CD4-positive, alpha-beta T cell treated with Interleukin-4 for 1 hour (primary cell): ENCODE measurements around the gene KCTD21.
"Not testable (repeated sequence)": the region's sequence is repeated elsewhere in the genome, so short reads cannot be mapped to it uniquely, and the experiment has no call there.

ENCODE experiments used
- DNase-seq, 2 donors: peaks; one replicate each; pipeline ENCODE4 v3.0.0-alpha.2; 2020 to 2022

Gene KCTD21, protein sequence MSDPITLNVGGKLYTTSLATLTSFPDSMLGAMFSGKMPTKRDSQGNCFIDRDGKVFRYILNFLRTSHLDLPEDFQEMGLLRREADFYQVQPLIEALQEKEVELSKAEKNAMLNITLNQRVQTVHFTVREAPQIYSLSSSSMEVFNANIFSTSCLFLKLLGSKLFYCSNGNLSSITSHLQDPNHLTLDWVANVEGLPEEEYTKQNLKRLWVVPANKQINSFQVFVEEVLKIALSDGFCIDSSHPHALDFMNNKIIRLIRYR

DNA sequence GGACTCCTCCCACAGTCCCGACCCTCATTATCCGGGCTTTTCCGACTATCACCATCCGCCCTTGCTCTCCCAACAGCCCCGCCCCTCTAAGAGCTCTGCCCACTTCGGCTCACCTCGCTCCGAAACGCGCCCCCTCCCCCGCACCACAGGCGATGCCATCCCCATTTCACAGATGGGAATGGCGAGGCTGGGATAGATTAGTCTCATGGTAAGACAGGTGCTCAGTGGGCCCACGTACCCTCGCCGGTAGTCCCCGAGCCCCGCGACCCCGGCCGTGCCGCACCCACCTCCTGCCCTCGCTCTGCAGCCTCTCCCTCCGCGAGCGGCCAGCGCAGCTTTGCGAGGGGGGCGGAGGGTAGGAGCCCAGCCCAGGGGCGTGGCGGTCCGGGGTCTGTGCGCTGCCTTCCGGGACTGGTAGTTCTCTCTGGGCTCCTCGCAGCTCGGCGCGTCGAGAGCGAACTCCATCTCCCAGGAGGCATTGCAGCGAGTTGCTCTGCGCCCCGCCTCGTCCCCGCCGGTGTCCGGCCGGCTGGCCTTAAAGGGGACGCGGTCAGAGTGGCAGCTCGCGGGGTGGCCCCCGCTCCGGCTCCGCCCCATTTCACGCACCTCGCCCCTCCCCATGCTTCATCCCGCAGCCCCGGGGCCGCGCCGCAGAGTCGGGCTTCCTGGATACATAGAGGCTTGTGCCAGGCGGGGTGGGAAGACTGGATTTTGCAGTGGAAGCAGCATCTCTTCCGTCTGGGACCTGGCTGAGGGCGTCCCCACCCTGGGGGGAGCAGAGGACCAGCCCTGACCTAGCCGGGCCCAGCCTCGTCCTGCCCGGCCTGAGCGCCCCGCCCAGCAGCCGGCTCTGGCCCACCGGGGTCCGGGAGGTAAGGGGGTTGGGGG lies at the start of gene KCTD21, which contains the start of gene USP35:
KCTD21 (minus strand) TSS at position 341 of the 888 bp plus-strand sequence. CDS start 14,072 bp downstream, outside the sequence.
USP35 (plus strand) TSS at position 634 of the 888 bp plus-strand sequence. CDS start 7,327 bp downstream, outside the sequence.
- DNase-seq, result peak; percentile 93

DNA sequence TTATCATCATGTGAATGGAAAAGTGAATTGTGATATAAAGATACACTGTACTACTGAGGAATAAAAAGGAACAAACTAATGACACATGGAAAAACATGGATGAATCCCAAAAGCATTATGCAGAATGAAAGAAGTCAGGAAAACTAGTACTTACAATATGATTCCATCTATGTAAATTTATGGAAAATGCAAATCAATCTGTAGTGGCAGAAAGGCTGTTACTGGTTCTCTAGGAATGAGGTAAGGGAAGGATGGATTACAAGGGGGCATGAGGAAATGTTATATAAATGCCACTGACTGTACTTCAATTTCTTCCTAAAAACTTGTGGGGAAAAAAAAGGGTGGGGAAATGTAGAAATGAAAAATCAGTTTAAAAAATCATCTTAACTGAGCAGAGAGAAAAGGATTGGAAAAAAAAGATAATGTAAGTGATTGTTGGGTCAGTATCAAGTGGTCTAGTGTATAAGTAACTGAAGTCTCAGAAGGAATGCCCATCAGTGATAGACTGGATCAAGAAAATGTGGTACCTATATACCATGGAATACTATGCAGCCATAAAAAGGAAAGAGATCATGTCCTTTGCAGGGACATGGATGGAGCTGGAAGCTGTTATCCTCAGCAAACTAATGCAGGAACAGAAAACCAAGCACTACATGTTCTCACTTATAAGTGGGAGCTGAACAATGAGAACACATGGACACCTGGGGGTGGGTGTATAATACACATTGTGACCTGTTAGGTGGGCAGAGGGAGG lies 49.0 kb upstream of the KCTD21 start:
- DNase-seq, result no peak

DNA sequence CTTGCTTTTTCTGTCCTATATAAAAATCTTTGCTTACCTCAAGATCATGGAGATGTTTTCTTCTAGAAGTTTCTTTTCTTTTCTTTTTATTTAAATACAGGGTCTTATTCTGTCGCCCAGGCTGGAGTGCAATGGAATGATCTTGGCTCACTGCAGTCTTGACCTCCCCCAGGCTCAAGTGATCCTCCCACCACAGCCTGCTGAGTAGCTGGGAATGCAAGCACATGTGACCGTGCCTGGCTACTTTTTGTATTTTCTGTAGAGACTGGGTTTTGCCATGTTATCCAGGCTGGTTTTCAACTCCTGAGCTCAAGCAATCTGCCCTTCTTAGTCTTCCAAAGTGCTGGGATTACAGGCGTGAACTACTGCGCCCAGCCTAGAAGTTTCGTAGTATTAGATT lies 45.6 kb upstream of the KCTD21 start:
- DNase-seq, result no peak

DNA sequence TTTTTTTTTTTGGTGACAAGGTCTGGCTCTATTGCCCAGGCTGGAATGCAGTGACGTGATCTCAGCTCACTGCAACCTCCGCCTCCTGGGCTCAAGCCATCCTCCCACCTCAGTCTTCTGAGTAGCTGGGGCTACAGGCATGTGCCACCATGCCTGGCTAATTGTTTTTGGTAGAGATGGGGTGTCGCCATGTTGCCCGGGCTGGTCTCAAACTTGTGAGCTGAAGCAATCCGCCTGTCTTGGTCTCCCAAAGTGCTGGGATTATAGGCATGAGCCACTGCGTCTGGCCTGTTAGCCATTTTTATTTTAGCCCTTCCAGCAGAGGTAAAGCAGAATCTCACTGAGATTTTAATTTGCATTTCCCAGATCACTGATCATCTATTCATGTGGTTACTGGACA lies 44.6 kb upstream of the KCTD21 start:
- not testable (repeated sequence) for DNase-seq

DNA sequence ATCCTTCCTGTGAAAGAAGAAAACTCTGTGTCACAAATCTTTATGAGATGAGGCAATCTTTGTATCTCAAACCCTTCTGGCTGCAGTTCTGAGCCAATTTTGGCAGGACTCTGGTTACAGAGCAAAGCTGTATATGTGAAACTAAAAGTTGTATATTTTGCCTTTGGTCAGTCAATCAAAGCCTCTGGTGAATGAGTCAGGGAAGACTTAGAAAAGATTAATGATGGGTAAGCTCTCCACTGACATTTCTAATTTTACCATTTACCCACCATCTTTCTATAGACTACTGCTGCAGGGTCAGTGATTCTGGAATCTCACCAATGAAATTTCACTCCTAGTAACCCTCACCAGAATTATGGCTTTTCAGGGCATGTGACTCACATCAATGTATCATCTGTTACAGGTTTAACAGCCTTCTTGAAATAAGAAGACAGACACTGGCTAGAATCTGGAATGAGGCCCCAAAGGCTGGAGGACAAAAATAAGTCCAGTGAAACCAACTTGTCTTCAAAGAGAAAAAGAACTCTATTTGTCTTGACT lies 43.6 kb upstream of the KCTD21 start:
- no peak for DNase-seq

DNA sequence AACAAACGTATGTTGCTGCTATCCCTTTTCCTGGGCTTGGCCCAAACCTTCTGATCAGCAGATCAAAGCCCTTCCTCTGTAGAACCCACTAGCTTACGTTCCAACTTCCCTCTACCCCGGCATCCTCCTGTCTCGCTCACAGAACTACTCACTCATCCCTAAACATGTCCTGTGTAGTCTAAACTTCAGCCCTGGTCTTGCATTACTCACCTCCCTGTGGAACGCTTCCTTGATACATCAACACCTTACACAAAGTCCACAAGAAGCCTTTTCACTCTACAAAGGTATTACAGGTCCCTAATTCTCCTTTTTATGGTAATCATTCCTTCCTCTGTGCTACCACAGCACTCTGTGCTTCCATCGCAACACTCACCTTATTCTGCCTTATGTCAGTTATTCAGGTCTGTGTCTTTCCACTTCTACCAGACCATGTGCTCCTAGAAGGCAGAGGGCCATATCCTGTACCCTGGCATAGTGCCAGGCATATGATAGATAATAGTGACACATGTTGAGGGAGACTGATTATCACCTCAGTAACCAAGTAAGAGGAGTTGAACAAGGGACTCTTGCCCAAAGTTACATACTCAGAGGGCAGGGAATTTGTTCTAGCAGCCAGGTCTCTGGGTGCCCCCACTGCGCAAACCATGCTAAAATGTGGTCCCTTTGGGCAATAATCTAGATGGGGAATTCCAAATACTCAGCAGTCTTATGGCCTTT lies 41.9 kb upstream of the KCTD21 start:
- peak in 1 of 2 donors; percentile 5 for DNase-seq

DNA sequence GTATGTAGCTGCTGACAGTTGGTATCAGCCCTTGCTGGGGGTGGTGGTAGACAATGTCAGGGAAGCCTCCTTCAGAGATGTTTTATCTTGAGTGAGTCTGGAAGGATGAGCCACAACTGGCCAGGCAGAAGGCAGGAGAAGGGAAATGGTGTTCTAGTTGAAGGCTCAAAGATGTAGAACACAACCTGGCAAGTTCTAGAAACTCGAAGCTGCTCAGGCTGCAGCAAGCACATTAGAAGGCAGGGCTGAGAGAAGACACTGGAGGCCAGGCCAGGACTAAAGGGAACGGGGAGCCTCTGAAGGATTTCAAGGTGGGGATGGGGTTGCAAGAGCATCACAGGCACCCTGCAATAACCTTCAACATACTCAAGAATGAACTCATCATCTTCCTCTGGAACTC lies 40.7 kb upstream of the KCTD21 start:
- no peak for DNase-seq

DNA sequence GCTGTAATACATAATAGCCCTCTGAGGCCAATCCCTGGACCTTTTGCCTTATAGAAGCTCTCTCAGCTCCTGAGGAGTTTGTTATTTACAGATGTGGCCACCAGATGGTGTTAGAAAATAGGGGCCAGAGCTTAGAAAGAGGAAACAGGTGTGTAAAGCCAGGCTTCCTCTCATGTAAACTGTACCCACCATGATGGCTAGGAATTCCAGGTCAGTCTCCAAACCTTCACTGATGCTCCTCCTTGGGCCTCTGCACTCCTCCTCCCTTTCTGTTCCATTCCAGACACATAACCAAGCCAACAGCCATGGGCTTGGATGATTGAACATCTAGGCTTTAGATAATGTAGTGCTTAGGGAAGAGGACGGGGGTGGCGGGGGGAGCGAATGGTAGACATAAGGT lies 40.0 kb upstream of the KCTD21 start:
- DNase-seq, result peak; percentile 37 to 40

DNA sequence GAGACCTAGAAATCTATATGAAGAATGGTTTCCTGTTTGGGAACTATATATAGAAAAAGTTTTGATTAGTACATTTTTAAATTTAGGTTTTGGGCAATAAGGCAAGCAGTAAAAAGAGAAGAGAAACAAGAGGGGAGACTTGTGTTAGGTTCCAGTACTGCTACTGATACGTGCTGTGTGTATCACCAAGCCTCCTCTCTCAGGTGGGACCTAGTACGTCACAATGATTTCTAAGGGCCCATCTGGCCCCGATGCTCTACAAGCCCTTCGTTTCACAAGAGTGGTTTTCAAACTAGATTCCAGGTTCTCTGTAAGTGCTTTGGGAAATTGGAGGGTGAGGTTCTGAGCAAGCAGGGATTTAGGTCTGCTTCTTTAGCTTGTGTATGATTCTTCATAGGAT lies 39.5 kb upstream of the KCTD21 start:
- DNase-seq, result no peak

DNA sequence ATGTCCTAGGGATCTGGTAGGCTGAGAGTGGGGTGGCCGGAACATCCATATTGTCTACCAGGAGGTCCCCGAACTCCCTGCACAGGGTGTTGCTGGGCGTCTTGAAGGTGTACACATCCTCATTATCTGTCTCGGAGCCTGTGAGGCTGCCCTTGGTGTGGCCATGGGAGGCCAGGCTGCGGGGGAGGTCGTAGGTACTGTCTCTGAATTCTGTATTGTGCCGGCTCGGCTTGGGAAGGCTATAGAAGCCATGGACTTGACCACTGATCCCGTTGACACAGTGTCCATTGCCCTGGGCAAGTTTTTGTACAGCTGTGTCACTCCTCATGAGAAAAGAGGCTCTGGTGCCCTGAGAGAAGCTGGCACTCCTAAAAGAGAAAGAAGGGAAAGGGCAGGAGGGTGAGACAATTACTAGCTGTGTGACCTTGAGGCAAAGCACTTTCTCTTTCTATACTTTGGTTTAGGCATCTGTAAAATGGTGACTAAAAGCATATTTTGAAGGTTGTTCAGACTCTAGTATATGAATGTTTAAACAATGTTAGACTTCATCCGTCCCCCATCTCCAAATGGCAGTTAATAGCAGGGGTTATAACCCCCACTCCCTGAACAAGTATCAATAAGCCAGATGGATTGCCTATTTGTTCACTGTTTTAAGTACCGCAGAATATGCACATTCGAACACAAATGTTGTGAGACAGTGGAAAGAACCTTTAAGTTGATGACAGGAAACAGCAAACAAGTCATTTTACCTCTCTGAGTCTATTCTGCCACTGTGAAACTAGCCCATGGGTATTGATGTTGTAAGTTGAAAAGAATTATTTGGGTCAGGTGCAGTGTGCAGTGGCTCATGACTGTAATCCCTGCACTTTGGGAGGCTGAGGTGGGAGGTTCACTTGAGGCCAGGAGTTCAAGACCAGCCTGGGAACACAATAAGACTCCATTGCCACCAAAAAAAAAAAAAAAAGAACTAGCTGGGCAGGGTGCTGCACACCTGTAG lies 38.6 kb upstream of the KCTD21 start:
- DNase-seq, result no peak

DNA sequence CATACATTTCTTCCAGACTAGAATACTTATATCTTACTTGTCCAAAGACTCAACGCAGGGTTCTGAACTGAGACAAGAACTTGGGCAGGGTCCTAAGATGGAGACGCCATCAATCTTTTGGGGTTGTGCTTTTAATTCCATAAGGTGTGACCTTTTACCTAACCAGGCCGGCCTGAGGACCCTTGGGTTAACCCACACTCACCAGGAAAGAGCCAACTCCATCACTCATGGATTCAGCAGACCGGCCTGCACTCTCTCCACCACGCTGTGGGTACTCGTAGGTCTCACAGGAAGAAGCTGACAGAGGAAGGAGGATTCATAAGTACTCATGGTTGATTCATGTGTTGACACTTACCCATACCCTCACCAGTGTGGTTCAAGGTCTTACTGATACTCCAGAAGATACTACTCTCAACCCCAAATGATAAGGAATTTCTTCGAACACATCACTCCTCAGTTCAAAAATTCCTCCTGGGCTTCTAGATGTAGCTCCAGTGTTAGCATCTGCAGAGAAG lies 36.5 kb upstream of the KCTD21 start:
- no peak for DNase-seq

DNA sequence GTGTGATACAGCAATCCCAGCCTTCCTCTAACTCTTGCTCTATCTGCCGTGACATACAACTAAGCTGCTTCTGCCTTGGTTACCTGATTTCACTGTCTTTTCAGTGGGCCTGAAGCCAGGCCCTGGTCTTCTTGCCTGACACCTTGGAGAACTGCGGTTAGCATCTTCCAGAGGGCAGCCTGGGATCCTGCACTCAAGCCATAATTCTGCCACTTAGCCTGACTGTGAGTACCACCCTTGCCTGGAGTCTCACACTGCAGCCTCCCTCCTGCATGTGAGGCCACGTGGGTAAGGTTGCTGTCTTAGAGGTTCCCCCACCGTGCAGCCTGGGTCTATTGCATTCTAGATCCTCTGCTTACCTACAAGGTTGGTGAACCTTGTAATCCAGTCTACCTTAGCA lies 36.1 kb upstream of the KCTD21 start:
- DNase-seq, result no peak

DNA sequence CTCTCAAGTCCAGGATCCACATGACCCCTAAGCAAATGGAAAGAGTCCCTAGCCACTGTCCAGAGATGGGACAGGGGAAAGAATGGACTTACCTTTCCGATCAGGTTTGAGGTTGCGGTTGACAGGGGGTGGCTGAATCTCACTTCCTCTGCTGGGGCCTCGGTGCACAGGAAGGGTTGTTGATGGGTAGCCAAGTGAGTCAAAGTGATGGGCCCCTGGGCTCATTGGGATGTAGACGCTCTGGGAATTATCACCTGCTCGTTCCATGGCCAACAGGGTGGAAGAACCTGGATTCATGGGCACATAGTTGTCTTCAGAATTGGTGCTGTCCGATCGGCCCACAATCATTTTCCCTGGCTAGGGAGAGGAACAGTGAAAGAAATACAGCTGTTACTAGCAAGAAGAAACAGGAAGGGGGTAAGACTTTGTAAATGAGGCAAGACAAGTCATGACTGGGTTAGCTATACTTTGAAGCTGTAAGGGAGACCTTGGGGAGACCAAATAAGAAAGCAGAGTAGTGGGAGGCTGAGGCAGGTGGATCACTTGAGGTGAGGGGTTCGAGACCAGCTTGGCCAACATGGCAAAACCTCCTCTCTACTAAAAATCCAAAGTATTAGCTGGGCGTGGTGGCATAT lies 35.0 kb upstream of the KCTD21 start:
- no peak for DNase-seq

DNA sequence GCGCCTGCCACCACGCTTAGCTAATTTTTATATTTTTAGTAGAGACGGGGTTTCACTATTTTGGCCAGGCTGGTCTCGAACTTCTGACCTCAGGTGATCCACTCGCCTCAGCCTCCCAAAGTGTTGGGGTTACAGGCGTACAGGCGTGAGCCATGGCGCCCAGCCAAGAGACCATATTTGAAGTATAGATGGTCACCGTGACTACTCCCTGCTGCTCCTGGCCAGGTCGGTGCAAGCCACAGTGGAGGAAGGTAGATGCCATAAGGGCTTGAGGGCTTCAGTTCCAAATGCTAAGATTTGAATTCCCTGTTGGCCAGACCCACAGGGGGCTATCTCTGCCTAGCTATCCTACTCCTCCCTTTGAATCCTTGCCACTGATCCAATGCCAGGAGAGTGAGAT lies 34.3 kb upstream of the KCTD21 start:
- DNase-seq, result not testable (repeated sequence)

DNA sequence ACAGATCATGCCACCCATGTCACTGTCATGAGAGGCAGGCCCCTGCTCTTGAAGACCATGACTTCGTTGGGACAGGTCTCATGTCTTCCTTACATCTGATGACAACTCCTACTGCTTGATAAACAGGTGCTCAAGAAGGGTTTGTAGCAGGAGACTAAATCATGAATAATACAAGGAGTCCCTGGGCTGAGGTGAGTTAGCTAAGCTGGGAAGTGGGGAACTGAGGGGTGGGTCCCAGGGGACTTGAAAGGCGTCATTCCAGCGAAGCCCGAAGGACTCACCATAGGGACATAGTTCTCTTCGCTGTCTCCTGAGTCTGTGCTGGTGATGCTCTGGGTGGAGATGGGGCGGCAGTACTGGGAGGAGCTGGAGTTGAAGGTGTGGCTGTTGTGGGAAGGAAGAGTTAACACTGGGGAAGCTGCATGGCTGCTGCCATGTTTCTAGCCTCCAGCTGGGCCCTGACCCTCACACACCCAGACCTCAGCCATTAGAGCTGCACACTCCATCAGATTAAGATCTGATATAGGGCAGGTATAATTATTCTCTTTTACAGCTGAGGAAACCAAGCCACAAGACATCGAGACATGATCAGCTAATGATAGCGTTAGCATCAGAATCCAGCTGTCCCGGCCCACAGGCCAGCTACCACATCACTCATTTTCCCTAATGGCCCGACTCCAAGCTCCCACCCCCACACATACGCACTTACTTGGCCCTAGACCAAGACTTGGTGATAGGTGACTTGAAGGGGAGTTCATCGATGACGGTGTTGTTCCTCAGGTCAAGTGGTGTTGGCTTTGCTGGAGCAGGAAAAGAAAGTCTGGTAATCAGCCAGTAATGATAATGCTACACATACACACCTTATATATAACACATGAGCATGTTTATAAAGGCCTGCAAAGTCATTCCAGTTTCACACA lies 33.2 kb upstream of the KCTD21 start:
- DNase-seq, result no peak

DNA sequence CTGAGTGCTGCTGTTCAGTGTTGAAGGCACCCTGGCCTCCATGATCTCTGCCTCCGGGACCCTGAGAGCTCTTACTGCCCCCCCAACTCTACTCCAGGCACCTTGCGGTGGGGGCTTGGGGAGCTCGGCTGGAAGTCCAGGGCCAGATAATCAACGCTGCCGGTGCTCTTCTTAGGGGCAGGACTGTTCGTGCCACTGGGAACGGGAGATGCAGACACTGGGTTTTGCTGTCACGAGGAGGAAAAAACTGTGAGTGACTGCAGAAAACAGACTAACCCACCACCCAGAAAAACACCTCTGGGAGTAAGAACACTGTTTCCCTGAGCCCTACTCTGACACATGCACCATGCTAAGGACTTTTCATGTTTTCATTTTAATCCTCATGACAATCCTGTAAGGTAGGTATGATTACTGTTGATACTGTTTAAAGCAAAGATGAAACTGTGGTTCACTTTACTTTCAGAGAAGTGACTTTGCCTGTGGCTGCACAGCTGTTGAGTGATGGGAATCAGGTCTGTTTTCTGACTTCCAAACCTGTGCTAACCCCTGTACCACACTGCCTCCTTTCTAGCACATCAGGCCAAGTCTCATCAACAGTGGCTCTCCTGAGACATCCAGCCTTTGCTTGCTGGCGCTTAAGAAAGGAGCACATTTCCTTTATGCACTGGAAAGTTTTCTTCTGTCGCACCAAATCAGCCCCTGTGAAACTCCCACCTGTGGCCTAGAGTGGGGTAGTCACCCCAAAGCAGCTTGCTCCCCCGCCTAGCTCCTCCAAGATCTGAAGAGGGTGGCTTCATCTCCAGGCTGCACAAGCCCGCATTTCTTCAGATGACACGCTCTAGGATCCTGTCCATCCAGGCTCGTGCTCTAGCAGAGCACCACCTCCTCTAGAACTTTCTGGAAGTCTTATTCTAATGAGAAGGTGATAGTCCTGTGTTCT lies 32.1 kb upstream of the KCTD21 start:
- DNase-seq, result no peak

DNA sequence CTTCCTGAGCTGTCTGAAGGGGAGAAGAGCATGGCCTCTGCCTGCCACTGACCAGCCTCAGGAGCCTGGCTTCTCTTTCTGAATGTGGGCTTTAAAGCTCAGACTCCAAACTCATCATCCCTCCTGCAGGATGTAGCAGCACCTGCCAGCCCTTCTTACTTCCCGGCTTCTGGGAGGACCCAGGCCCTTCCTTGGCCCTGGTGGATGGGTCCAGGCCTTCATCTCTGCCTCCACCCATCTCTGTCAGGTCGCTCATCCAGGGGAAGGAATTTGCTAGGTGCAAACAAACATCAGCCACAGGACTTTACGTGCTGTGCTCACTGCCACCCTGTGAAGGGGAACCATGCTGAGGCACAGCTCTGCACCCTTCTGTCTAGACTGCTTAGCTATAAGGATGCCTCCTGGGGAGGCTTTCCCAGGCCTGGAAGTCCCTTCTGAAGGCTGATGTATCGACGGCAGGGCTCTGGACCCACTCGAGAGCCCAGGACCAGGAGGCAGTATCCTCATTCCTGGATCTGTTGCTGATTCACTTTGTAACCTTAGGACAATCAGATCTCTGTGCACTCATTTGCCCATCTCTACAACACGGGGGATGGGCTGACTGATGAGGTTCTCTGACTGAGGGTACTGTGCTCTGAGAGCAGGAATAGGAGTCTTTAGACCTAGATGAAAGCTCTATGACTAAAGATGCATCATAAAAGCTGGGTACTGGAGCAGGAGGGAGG lies 31.2 kb upstream of the KCTD21 start:
- no peak for DNase-seq
